Mammary epithelial cell (primary cell): ENCODE measurements around the gene PRDM12.

Source experiments
- CTCF ChIP-seq, 2 donors: IDR thresholded peaks in 1 of 2; conservative IDR thresholded peaks in 1 of 2; 2 replicates each; pipeline ENCODE4 v1.5.1; 2011 to 2012; ENCODE audit warnings: inconsistent platforms in 2 of 2, low read length in 2 of 2, mild to moderate bottlenecking in 2 of 2, control low read depth in 1 of 2, low read depth in 1 of 2; ENCODE audit not compliant: insufficient read depth in 1 of 2; ENCODE audit errors: extremely low read depth in 1 of 2
- EZH2 ChIP-seq: IDR thresholded peaks from 2 replicates; pipeline ENCODE4 v1.6.1; 2012; ENCODE audit warnings: low read length, inconsistent platforms, borderline replicate concordance

GRCh38 chr9:130635721-130636647, 28.4 kb upstream of the PRDM12 start:
- TF ChIP-seq CTCF (conservative IDR thresholded peaks at IDR 0.05 in 1 of 2, IDR thresholded peaks at IDR 0.05 in 1 of 2; ENCODE audit: extremely low read depth in 1 of 2, insufficient read depth in 1 of 2, low read depth in 1 of 2, low read length in 2 of 2): no peak
- TF ChIP-seq EZH2: no peak
